Small intestine (tissue), 7 donors: ENCODE results near the gene SKAP1. TPM values are rescaled to one million over a fixed set of nuclear protein-coding genes. Genes with fewer than 3 reads are reported as not detected.

Source experiments
- DNase-seq, 2 donors: peaks; one replicate each; pipeline versions ENCODE4 v3.0.0 to v3.0.0-alpha.2; 2013
- FAIRE-seq: peaks from 2 replicates; lab custom pipeline; 2012; peaks lifted over from hg19 to GRCh38; lab: Jason Lieb, UNC
- H3K27ac ChIP-seq, 3 donors: one replicate each; pipeline ENCODE4 v1.5.1; 2013; ENCODE audit warnings: low read length in 2 of 3, mild to moderate bottlenecking in 2 of 3, control low read depth in 1 of 3, inconsistent platforms in 1 of 3, low read depth in 1 of 3, moderate library complexity in 1 of 3
- H3K27me3 ChIP-seq, 3 donors: one replicate each; pipeline ENCODE4 v1.6.1; 2013; ENCODE audit warnings: low read length in 3 of 3, inconsistent platforms in 1 of 3; ENCODE audit not compliant: control insufficient read depth in 3 of 3, insufficient read depth in 3 of 3
- H3K36me3 ChIP-seq, 3 donors: one replicate each; pipeline ENCODE4 v1.6.1; 2013; ENCODE audit warnings: low read length in 3 of 3, inconsistent platforms in 1 of 3, low read depth in 1 of 3, mild to moderate bottlenecking in 1 of 3, moderate library complexity in 1 of 3; ENCODE audit not compliant: control insufficient read depth in 3 of 3, insufficient read depth in 2 of 3
- H3K4me1 ChIP-seq, 3 donors: one replicate each; pipeline ENCODE4 v1.6.1; 2013; ENCODE audit warnings: low read length in 2 of 3, inconsistent platforms in 1 of 3, low read depth in 1 of 3, mild to moderate bottlenecking in 1 of 3, moderate library complexity in 1 of 3; ENCODE audit not compliant: control insufficient read depth in 3 of 3, insufficient read depth in 2 of 3
- H3K4me3 ChIP-seq, 3 donors: one replicate each; pipeline ENCODE4 v1.5.1; 2013; ENCODE audit warnings: low read length in 3 of 3, control low read depth in 1 of 3, inconsistent platforms in 1 of 3, low read depth in 1 of 3, mild to moderate bottlenecking in 1 of 3, moderate library complexity in 1 of 3
- H3K9me3 ChIP-seq, 2 donors: one replicate each; pipeline ENCODE4 v1.6.1; 2013; ENCODE audit warnings: low read depth in 1 of 2, low read length in 1 of 2; ENCODE audit not compliant: control insufficient read depth in 2 of 2, insufficient read depth in 1 of 2
- WGBS, 3 donors: extraction: QIAGEN DNeasy Blood & Tissue Kit; methylation state at CpG; one replicate each; pipeline ENCODE4 v1.1.7; 2013; 5-methylcytosine and 5-hydroxymethylcytosine counted together
- polyA plus RNA-seq, 4 donors: library from polyadenylated mRNA; stranded (reverse) in 3 of 4; unstranded in 1 of 4; fragments of 200-250 nt in 3 of 4; fragments of 120-200 nt in 1 of 4; gene quantifications; one replicate each; pipeline versions ENCODE4 v1.2.1 to v1.2.3, GENCODE V29; 2013
- donor health status: healthy with polysubstance abuse.
- donor health status: control.
- donor health status: control.
- donor health status: Bipolar disorder and iron deficiency.
- donor health status: healthy.

Gene SKAP1
- polyA plus RNA-seq, 4 donors: 1.8 to 8.1 (median 2.1) TPM

- WGBS, 3 donors: 23 to 60% (median 55%) methylated on average over 1 of the region's 1 CpG
- Histone ChIP-seq H3K4me1 (no peaks in the 10 kb centered on the region), H3K9me3 (no peaks in the 10 kb centered on the region), H3K4me3 (no peak overlapping the region), H3K36me3 (no peaks in the 10 kb centered on the region), H3K27me3 (peaks cover 0 to 18% (median 0%) of the 10 kb centered on the region in 3 donors), H3K27ac (no peak overlapping the region)
- FAIRE-seq: no peak
- DNase-seq: no peak
Measured at GRCh38 chr17:48391444-48391843, 38.6 kb downstream of the SKAP1 start.

- H3K27ac ChIP-seq: no peak overlapping the region
- FAIRE-seq: no peak
Measured at GRCh38 chr17:48389903-48390302, 40.1 kb downstream of the SKAP1 start.

GRCh38 chr17:48388955-48389743 is 40.9 kb downstream of the SKAP1 start:
- Histone ChIP-seq H3K4me3 (no peak overlapping the region), H3K27ac (no peak overlapping the region), H3K36me3 (no peaks in the 10 kb centered on the region), H3K27me3 (peaks cover 0 to 14% (median 1%) of the 10 kb centered on the region in 3 donors), H3K9me3 (no peaks in the 10 kb centered on the region), H3K4me1 (no peaks in the 10 kb centered on the region)
- FAIRE-seq (no peak), DNase-seq (no peak)
- WGBS, 3 donors: 70 to 81% (median 75%) methylated on average over 5 of the region's 5 CpGs

More at GRCh38 chr17:48389903-48390302, 40.1 kb downstream of the SKAP1 start:
- H3K36me3 ChIP-seq: no peaks in the 10 kb centered on the region
- H3K9me3 ChIP-seq: no peaks in the 10 kb centered on the region
- no peak overlapping the region for H3K4me3 ChIP-seq
- no peak for DNase-seq
- H3K27me3 ChIP-seq: peaks cover 0 to 14% (median 0%) of the 10 kb centered on the region in 3 donors
- H3K4me1 ChIP-seq: no peaks in the 10 kb centered on the region

GRCh38 chr17:48386826-48387225 is 43.2 kb downstream of the SKAP1 start:
- FAIRE-seq (no peak), DNase-seq (no peak)
- Histone ChIP-seq H3K9me3 (no peaks in the 10 kb centered on the region), H3K4me3 (no peak overlapping the region), H3K4me1 (no peaks in the 10 kb centered on the region), H3K27me3 (peaks cover 0 to 7% (median 1%) of the 10 kb centered on the region in 3 donors), H3K36me3 (no peaks in the 10 kb centered on the region), H3K27ac (no peak overlapping the region)
- WGBS, 3 donors: 95 to 96% (median 95%) methylated on average over 1 of the region's 1 CpG

GRCh38 chr17:48385319-48385718 is 44.7 kb downstream of the SKAP1 start:
- no peak for FAIRE-seq
- WGBS, 3 donors: 61 to 80% (median 67%) methylated on average over 1 of the region's 1 CpG

GRCh38 chr17:48384164-48384563 is 45.9 kb downstream of the SKAP1 start:
- Histone ChIP-seq H3K27ac (no peak overlapping the region), H3K4me1 (no peaks in the 10 kb centered on the region), H3K4me3 (no peak overlapping the region), H3K9me3 (no peaks in the 10 kb centered on the region), H3K27me3 (peaks cover 0 to 3% (median 1%) of the 10 kb centered on the region in 3 donors), H3K36me3 (no peaks in the 10 kb centered on the region)
- no peak for FAIRE-seq
- DNase-seq: no peak
- 82 to 92% (median 85%) methylated on average over 3 of the region's 3 CpGs for WGBS, 3 donors

More at GRCh38 chr17:48385319-48385718, 44.7 kb downstream of the SKAP1 start:
- Histone ChIP-seq H3K27ac (no peak overlapping the region), H3K4me1 (no peaks in the 10 kb centered on the region), H3K9me3 (no peaks in the 10 kb centered on the region), H3K27me3 (peaks cover 0 to 7% (median 1%) of the 10 kb centered on the region in 3 donors), H3K36me3 (no peaks in the 10 kb centered on the region), H3K4me3 (no peak overlapping the region)
- DNase-seq: no peak

GRCh38 chr17:48382989-48383388 is 47.0 kb downstream of the SKAP1 start:
- peaks cover 0 to 9% (median 1%) of the 10 kb centered on the region in 3 donors for H3K27me3 ChIP-seq
- no peaks in the 10 kb centered on the region for H3K36me3 ChIP-seq
- H3K27ac ChIP-seq: no peak overlapping the region
- DNase-seq: no peak
- no peaks in the 10 kb centered on the region for H3K9me3 ChIP-seq
- H3K4me3 ChIP-seq: no peak overlapping the region
- no peaks in the 10 kb centered on the region for H3K4me1 ChIP-seq
- FAIRE-seq: no peak
- 18 to 58% (median 29%) methylated on average over 3 of the region's 3 CpGs for whole genome bisulfite sequencing, 3 donors

- no peak overlapping the region for H3K27ac ChIP-seq
- WGBS, 3 donors: 70 to 77% (median 70%) methylated on average over 3 of the region's 3 CpGs
- no peak overlapping the region for H3K4me3 ChIP-seq
- H3K36me3 ChIP-seq: no peaks in the 10 kb centered on the region
- H3K4me1 ChIP-seq: no peaks in the 10 kb centered on the region
- DNase-seq: no peak
- H3K9me3 ChIP-seq: no peaks in the 10 kb centered on the region
- no peak for FAIRE-seq
- peaks cover 0 to 16% (median 0%) of the 10 kb centered on the region in 3 donors for H3K27me3 ChIP-seq
Measured at GRCh38 chr17:48378708-48379392, 51.2 kb downstream of the SKAP1 start.
